Activated T-cell treated with anti-CD3 and anti-CD28 coated beads for 4 hours (primary cell): ENCODE data around the gene SERPINB1.

Experiments
- DNase-seq: peaks from one replicate; pipeline ENCODE4 v3.0.0-alpha.2; 2020

The SERPINB1 gene

GRCh38 chr6:2844008-2844407, 2.3 kb upstream of the SERPINB1 start:
- no peak for DNase-seq

DNA sequence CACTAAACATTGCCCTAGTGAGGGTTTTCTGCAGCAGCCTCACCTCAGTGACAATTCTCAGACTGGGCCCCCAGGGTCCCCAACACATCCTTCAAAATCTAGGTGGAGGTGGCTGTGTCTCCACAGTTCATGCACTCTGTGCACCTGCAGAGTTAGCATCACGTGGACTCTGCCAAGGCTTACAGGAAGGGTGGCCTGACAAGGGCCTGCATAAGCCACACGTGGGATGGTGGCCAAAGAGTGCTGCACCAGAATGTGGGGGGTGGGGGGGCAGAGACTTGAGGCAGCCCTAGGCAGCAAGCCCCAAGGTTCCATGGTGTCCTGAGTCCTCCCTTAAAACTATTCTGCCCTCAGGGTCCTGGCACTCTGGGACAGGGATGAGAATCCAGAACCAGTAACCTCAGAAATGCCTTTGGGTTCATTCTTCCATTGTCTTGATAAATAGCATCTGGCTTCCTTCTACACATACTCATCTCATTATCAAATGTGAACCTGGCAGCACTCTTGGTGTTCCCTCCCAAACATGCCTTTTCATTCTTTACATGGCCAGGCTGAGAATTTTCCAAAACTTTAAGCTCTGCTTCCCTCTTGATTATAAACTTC, 1.6 kb upstream of the SERPINB1 start:
- DNase-seq: no peak

- DNase-seq: no peak
These were observed 483 bp upstream of the SERPINB1 start for GRCh38 chr6:2842139-2842552.

DNA sequence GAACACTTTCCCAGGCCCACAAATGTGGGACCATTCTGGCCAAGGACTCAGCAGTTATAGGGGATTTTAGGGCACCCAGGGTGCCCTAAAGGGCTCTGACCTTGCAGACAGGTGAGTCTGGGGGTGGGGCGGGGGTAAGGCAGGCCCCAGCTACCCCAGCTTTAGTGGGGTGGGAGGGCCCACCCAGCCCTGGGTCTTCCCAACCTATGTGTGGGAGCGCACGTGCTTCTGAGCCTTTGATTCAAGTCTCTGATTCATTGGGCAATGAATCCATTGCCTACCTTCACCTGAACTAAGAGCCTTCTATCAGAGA, 958 bp downstream of the SERPINB1 start:
- DNase-seq: no peak

DNA sequence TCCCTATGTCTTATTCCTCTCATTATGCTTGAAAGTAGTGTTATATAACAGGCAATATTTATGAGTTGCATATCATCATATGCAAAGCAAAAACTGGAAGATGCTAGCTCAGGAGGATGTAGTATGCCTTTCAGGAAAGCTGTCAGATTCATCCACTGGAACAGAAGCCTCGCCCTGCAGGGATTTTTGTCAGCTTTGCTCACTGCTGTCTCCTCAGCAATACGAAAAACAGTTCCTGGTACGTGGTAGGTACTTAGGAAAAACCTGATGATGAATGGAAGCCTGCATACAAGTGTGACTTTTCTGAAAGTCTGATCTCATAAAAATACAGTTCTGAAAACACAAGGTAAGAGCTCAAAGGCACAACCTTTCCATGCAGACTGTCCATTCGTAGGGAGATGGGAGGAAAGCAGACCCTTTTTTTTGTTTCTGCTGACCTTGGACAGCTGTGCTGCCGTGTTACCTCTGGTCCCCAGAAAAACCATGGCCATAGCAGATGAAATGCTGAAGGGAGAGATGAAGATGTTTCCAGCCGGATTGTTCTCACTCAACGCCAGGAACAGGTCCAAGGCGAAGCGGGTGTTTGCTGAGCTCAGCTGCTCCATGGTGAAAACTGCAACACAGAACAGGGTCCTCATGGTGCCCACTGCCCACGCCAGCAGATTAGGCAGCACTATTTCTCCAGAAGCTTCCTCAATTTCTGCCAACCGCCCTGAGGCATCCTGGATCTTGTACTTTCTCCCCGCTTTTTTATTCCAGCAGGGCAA, 1.5 kb downstream of the SERPINB1 start:
- DNase-seq: no peak

DNA sequence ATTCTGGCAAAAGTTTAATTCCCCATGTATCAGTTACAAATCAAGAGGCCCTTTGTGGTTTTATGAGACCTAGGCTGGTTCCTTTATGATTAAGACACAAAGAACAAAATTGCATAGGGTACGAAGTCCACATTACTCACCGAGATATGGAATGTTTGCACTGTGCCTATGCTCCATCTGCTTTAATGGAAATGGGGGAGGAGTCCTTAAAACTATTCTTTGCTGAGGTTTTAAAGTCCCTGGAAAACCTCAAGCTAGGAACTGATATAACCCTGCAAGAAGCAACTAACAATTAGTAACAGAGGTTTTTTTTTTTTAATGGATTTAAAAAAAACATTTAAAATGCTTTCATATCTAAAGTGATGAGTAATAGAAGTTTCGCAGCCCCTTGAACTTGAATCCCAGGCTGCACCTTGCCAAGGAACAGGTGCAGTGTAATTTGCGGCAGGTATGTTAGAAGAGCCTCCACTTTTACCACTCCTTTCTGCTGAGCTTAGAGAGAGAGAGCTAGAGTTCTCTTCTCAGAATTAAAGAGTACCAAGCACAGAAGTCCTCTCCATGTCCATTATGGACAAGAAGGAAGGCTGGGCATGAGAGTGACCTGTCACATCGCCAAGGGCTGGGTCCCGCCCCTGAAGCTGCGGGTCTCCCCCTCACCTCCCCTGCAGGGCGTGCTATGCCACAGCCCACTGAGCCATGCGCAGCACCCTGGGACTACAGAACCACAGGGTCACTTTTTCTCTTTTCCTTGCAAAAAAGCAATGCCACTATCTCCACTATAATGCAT, 2.3 kb downstream of the SERPINB1 start:
- no peak for DNase-seq

DNA sequence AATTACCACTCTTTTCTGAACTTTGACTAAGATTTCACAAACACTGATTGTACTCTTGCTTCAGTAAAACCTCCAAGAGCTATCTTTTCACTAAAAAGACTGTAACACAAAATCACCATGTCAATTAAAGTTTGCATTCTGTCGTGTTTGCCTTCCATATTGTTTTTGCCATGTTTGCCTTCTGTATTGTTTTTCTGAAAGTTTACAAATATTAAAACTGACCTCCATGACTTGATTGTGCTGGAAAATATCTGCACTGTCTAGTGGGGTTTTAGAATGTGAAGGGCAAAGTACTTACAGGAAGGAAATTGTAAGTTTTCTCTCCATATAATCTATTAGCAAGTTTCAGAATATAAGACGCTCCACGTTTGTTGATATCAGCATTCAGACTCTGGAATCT, 3.4 kb downstream of the SERPINB1 start:
- DNase-seq: no peak

DNA sequence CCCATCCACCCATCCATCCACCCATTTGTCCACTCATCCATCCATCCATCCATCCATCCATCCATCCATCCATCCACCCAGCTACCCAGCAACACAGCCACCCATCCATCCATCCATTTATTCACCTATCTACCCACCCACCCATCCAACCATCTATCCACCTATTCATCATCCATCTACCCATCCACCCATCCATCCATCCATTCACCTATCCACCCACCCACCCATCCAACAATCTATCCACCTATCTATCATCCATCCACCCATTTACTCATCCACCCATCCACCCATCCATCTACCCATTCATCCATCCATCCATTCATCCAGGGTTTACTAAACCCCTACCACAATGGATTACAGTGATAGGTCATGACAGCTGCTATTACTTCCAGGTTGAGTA, 7.4 kb downstream of the SERPINB1 start:
- no peak for DNase-seq

DNA sequence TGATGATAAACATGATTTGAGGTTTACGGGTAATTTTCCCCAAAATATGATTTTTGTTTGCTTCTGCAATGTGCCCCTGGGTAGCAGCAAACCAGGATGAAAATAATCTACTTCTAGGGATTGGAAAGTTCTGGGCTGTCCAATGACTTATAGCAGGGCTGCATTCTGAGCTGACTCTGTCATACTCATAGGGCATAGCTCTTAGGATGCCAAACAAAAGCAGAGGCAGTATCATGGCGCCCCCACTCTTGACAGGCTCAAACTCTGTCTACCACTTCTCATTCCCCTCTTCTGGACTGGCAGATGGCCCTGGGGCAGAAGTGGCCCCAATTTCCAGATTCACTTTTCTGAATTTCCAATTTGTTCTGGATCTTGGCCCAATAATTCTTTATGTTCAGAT, 10.3 kb downstream of the SERPINB1 start:
- no peak for DNase-seq

DNA sequence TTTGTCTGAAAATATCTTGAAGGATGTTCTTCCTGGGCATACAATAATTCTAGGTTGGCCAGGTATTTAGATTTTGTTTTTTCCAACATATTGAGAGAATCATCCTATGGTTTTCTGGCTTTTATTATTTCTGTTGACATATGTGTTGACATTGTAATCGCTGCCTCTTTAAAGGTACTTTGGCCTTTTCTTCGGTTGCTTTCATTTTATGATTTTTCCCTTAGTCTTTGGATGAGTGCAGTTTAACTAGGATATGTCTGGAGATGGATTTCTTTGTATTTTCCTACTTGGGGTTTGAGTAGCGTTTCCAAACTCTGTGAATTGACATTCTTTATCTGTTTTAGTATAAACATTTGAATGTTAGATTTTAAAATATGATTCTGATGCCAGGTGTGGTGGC, 11.5 kb downstream of the SERPINB1 start:
- DNase-seq: no peak

DNA sequence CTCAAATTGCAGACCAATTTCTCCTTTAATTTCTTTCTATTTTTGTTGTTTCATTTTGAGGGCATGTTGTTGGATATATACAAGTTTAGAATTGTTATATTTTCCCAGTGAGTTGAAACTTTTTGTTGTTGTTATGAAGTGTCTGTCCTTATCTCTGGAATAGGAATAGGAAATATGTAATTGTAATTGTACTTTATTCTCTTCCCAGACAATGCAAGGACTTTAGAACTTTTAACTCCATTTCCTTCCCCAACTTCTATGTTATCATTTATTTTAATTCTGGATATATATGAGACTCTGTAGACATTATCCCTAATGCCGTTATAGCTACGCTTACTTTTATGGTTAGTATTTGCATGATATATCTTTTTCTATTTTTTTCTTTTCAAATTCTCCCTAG, 12.4 kb downstream of the SERPINB1 start:
- no peak for DNase-seq

DNA sequence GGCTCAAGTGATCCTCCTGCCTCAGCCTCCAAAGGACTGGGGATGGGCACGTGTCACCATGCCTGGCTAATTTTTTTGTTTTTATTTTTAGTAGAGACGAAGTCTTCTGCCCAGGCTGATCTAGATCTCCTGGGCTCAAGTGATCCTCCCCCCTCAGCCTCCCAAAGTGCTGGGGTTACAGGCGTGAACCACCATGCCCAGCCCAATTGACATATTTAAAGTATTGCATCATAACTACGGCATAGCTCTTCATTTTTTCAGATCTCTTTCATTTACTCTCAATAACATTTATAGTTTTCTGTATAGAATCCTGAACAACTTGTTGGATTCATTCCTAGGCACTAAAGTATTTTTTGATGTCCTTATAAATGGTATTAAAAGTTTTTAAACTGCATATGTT, 13.0 kb downstream of the SERPINB1 start:
- DNase-seq: no peak

GRCh38 chr6:2827142-2827541, 14.5 kb downstream of the SERPINB1 start:
- DNase-seq: no peak

DNA sequence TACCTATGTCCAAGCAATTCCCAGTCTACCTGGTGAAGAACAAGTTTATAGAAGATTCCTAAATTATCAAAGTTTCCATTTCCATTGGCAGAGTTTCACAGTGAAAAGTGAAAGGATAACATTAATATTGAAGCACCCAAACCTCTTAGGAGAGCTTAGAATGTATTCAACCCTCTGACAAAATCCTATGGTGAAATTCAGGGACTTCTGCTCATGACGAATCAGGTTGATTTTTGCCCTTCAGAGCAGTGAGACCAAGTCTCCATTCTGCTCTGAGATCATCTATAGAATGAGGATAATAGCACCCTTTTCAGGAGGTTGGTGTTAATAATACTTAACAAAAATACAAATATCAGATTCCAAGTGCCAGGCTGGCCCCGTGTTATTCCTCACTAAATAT, 15.5 kb downstream of the SERPINB1 start:
- DNase-seq: no peak

DNA sequence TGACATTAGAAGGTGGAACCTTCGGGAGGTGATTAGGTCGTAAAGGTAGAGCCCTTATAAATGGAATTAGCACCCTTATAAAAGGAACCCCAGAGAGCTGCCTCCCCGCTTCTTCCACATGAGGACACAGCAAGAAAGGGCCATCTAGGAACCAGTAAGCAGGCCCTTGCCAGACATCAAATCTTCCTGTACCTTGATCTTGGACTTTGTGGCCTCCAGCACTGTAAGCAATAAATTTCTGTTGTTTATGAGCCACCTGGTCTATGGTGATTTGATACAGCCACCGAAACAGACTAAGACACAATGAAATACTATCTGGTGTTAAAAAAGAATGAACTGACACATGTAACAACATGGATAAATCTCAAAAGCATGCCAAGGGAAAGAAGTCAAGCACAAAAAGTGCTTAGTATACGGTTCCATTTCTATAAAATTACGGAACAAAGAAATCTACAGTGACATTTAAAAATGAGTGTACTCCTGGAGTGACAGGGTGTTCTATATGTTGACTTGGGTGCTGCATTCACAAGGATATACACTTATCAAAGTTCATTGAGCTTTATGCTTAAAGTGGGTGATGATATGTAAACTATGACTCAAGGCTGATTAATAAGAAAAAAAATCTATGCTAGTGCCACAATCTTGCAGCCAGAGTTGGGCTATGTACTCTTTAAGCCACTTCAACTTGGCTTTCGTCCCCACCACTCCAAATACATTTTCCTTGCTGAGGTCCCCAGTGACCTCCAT, 18.4 kb downstream of the SERPINB1 start:
- no peak for DNase-seq

DNA sequence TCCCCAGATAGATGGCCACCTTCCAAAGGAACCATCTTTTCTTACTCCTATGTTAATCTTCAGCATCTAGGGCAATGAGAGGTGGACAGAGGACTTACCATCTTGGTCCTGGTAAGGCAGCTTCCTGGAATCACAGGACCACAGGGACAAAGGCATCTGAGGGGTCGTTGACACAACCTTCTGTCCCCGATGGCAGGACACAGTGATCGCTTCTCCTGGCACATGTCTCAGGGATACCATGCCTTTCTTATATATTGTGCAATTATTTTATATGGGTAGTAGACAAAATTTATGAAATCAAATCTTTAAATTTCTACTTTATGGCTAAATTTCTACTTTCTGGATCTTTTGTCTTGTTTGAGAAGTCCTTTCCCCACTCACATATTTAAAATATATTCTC, 20.1 kb downstream of the SERPINB1 start:
- DNase-seq: no peak

GRCh38 chr6:2820415-2820814, 21.2 kb downstream of the SERPINB1 start:
- DNase-seq: no peak

GRCh38 chr6:2819978-2820377, 21.7 kb downstream of the SERPINB1 start:
- DNase-seq: no peak

- no peak for DNase-seq
These were observed 22.5 kb downstream of the SERPINB1 start for GRCh38 chr6:2819115-2819514.

DNA sequence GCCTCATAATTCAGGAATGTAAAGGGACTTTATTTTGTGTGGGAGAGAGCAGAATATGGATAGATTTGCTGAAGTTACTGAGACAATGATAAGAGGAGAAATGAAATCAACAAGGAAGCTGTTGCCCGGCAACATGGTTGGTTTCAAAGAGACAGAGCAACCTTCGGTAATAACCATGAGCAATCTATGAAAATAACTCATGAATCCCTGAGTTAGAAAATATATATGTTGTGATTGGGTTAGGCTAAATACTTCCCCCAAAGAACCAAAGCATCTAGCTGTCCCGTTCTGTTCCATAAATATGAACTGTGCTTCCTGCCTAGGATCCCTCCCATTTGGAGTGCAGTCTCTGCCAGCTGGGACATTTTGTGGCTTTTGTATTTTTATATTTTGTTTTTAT, 23.1 kb downstream of the SERPINB1 start:
- DNase-seq: no peak

DNA sequence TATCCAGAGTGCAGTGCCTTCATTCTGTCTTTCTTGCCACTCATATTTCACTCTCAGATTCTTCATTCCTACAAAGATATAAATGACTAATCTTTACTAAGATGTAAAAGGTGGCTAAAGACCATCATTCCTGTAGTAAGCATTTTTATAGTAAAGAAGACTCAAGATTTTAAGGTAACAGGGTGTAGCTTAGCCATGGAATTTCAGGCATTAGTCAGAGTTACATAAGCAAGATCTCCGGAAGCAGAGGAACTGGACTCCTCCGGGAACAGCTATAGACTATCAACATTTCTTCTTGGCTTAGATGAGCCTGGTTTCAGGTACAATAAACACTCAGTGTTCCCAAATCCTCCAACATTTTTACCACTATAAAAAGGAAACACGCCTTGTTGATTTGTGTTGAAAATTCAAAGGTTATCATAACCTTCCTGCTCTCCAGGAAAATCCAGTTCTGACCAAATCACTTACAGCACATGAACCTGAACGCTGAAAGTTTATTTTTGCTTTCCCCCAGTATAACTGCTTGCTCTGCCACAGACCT, 23.7 kb downstream of the SERPINB1 start:
- no peak for DNase-seq

GRCh38 chr6:2816158-2816557, 25.5 kb downstream of the SERPINB1 start:
- no peak for DNase-seq

DNA sequence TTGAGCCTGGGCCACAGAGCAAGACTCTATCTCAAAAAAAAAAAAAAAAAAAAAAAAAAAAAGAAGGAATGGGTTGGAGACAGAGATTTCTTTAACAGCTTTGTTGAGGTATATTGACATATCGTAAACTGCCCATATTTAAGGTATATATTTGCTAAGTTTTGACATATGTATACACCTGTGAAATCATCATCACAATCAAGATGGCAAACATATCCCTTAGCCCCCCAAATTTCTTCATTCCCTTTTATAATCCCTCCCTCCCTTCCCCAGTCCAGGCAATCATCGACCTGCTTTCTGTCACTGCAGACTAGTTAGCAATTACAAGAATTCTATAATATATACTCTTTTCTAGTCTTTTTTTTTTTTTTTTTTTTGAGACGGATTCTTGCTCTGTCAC, 29.0 kb downstream of the SERPINB1 start:
- no peak for DNase-seq
